Measurements from ENCODE around the gene ANKRD55. TPM values are rescaled to one million over a fixed set of nuclear protein-coding genes. Genes with fewer than 3 reads are reported as not detected.
A peak's percentile ranks its signal among the peaks of the same experiment; 100 is the strongest.

Gene ANKRD55
- polyA plus RNA-seq, 1 of the 3 experiments (the other 2 are of a cell fraction) = not detected

GRCh38 chr5:56126487-56127179, 106.5 kb downstream of the ANKRD55 start:
- Histone ChIP-seq H3K79me2 (ENCODE audit: insufficient read depth) (no peaks in the 10 kb centered on the region), H2AFZ (ENCODE audit: low read depth) (peak overlapping the region; percentile 58; the same call in 1 of the 2 replicates), H3K4me1 (ENCODE audit: control insufficient read depth in 1 of 2, insufficient read depth in 2 of 2, low read depth in 1 of 2, low read length in 1 of 2) (peaks cover 13 to 17% of the 10 kb centered on the region in 2 experiments; a peak in 3 of 4 replicates), H3K9ac (0 out of 2 replicates have a peak overlapping the region, but pooled peaks have one; percentile 10), H3K27me3 (ENCODE audit: insufficient read depth) (no peaks in the 10 kb centered on the region), H3K36me3 (replicated peaks in 1 of 2; ENCODE audit: control insufficient read depth in 1 of 2, insufficient read depth in 2 of 2, low read length in 1 of 2) (no peaks in the 10 kb centered on the region), H3K9me3 (no peaks in the 10 kb centered on the region), H3K4me3 (ENCODE audit: low read depth in 2 of 2, low read length in 1 of 2) (no peak overlapping the region), H3K4me2 (peak overlapping the region; percentile 24), H4K20me1 (ENCODE audit: insufficient read depth) (no peaks in the 10 kb centered on the region), H3K27ac (ENCODE audit: low read depth in 2 of 2, low read length in 1 of 2) (peak overlapping the region in 1 of 2 experiments; percentile 60; a peak in 2 of 4 replicates), H3K9me2 (no peaks in the 10 kb centered on the region), H3F3A (replicated peaks; ENCODE audit: insufficient read depth) (peaks cover 18% of the 10 kb centered on the region)
- DNase-seq = peak; percentile 55
- CTCF ChIA-PET = interaction anchor here (1.9 kb wide), 1 partner anchor 190 kb away, joined by 5 read pairs; no protein-coding TSS in a partner anchor
- POLR2A ChIA-PET = no interaction called here
- no peak for TF ChIP-seq TAF1 (IDR thresholded peaks at IDR 0.05; ENCODE audit: borderline replicate concordance, low read depth, low read length)
- no peak for TF ChIP-seq POLR2AphosphoS5 (IDR thresholded peaks at IDR 0.05; ENCODE audit: low read depth, low read length)
- no peak for TF ChIP-seq FOXJ3 (CRISPR knock-in tag; IDR thresholded peaks at IDR 0.05)
- no peak for TF ChIP-seq RAD21 (IDR thresholded peaks at IDR 0.05; ENCODE audit: low read length)
- no peak for TF ChIP-seq MEF2A (IDR thresholded peaks at IDR 0.05; ENCODE audit: borderline replicate concordance, low read depth)
- TF ChIP-seq USF1 (IDR thresholded peaks at IDR 0.05; ENCODE audit: borderline replicate concordance, low read depth) = no peak
- peak; percentile 58 for TF ChIP-seq NFIC (IDR thresholded peaks at IDR 0.05; ENCODE audit: borderline replicate concordance)
- TF ChIP-seq GABPA (IDR thresholded peaks at IDR 0.05; ENCODE audit: low read depth) = no peak
- 0 out of 2 replicates have a peak, but pooled peaks have one; percentile 25 for TF ChIP-seq TCF12 (IDR thresholded peaks at IDR 0.05)
- TF ChIP-seq YY1 (IDR thresholded peaks at IDR 0.05; ENCODE audit: low read depth) = no peak
- TF ChIP-seq ELF1 (IDR thresholded peaks at IDR 0.05) = no peak
- TF ChIP-seq, protein P1, sequence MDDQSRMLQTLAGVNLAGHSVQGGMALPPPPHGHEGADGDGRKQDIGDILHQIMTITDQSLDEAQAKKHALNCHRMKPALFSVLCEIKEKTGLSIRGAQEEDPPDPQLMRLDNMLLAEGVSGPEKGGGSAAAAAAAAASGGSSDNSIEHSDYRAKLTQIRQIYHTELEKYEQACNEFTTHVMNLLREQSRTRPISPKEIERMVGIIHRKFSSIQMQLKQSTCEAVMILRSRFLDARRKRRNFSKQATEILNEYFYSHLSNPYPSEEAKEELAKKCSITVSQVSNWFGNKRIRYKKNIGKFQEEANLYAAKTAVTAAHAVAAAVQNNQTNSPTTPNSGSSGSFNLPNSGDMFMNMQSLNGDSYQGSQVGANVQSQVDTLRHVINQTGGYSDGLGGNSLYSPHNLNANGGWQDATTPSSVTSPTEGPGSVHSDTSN (IDR thresholded peaks at IDR 0.05) = peak; percentile 66
- TF ChIP-seq JUND (IDR thresholded peaks at IDR 0.05) = peak; percentile 3; the same call in 1 of the 2 replicates
- 24% methylated on average over 7 of the region's 7 CpGs for WGBS (ENCODE audit: low lambda C conversion rate)

GRCh38 chr5:56123531-56124243, 109.4 kb downstream of the ANKRD55 start:
- H3K79me2 ChIP-seq (ENCODE audit: insufficient read depth) = no peaks in the 10 kb centered on the region
- no peaks in the 10 kb centered on the region for H3K36me3 ChIP-seq (replicated peaks in 1 of 2; ENCODE audit: control insufficient read depth in 1 of 2, insufficient read depth in 2 of 2, low read length in 1 of 2)
- peak overlapping the region; percentile 67 to 97; a peak in 3 of 4 replicates for H3K27ac ChIP-seq (ENCODE audit: low read depth in 2 of 2, low read length in 1 of 2)
- H3K4me1 ChIP-seq (ENCODE audit: control insufficient read depth in 1 of 2, insufficient read depth in 2 of 2, low read depth in 1 of 2, low read length in 1 of 2) = peaks cover 13 to 17% of the 10 kb centered on the region in 2 experiments; a peak in 3 of 4 replicates
- peak overlapping the region; percentile 46 for H3K4me2 ChIP-seq
- DNase-seq = no peak
- peak overlapping the region; percentile 58 for H3K9ac ChIP-seq
- no peaks in the 10 kb centered on the region for H4K20me1 ChIP-seq (ENCODE audit: insufficient read depth)
- H3K9me2 ChIP-seq = no peaks in the 10 kb centered on the region
- CTCF ChIA-PET = interaction anchor here (1.2 to 1.5 kb wide), 2 partner anchors 16 to 187 kb away, joined by 3 read pairs; no protein-coding TSS in a partner anchor
- 7% methylated on average over 8 of the region's 8 CpGs for WGBS (ENCODE audit: low lambda C conversion rate)
- peak overlapping the region in 1 of 2 experiments; percentile 4; a peak in 1 of 4 replicates for H3K4me3 ChIP-seq (ENCODE audit: low read depth in 2 of 2, low read length in 1 of 2)
- POLR2A ChIA-PET = no interaction called here
- no peaks in the 10 kb centered on the region for H3K27me3 ChIP-seq (ENCODE audit: insufficient read depth)
- H3K9me3 ChIP-seq = no peaks in the 10 kb centered on the region
- peaks cover 18% of the 10 kb centered on the region for H3F3A ChIP-seq (replicated peaks; ENCODE audit: insufficient read depth)
- H2AFZ ChIP-seq (ENCODE audit: low read depth) = peak overlapping the region; percentile 7; the same call in 1 of the 2 replicates
- TF ChIP-seq, protein P2, sequence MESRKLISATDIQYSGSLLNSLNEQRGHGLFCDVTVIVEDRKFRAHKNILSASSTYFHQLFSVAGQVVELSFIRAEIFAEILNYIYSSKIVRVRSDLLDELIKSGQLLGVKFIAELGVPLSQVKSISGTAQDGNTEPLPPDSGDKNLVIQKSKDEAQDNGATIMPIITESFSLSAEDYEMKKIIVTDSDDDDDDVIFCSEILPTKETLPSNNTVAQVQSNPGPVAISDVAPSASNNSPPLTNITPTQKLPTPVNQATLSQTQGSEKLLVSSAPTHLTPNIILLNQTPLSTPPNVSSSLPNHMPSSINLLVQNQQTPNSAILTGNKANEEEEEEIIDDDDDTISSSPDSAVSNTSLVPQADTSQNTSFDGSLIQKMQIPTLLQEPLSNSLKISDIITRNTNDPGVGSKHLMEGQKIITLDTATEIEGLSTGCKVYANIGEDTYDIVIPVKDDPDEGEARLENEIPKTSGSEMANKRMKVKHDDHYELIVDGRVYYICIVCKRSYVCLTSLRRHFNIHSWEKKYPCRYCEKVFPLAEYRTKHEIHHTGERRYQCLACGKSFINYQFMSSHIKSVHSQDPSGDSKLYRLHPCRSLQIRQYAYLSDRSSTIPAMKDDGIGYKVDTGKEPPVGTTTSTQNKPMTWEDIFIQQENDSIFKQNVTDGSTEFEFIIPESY (IDR thresholded peaks at IDR 0.05; ENCODE audit: borderline replicate concordance, low read depth) = peak; percentile 74; the same call in 1 of the 2 replicates
- TF ChIP-seq EP300 (IDR thresholded peaks at IDR 0.05; ENCODE audit: borderline replicate concordance in 1 of 2, low read depth in 1 of 2, low read length in 1 of 2) (peak in 1 of 2 experiments; percentile 87; a peak in 2 of 4 replicates), SMC3 (IDR thresholded peaks at IDR 0.05; ENCODE audit: low read depth, low read length) (no peak), REST (IDR thresholded peaks at IDR 0.05; ENCODE audit: low read depth, low read length) (peak; percentile 34; the same call in 1 of the 2 replicates), RCOR1 (IDR thresholded peaks at IDR 0.05; ENCODE audit: low read length) (no peak), MEF2A (IDR thresholded peaks at IDR 0.05; ENCODE audit: borderline replicate concordance, low read depth) (peak; percentile 22; the same call in 1 of the 2 replicates), RFX5 (IDR thresholded peaks at IDR 0.05; ENCODE audit: low read length) (no peak)
